Measurements from ENCODE around the gene UGGT1.

Gene UGGT1

GRCh38 chr2:128103407-128103806, 12.4 kb downstream of the UGGT1 start:
- no peak for DNase-seq (ENCODE audit: extremely low read depth in 1 of 2, low read depth in 1 of 2)

- DNase-seq (ENCODE audit: extremely low read depth in 1 of 2, low read depth in 1 of 2): no peak
Observed at GRCh38 chr2:128105072-128105471, 14.1 kb downstream of the UGGT1 start.

- no peak for DNase-seq (ENCODE audit: extremely low read depth in 1 of 2, low read depth in 1 of 2)
Observed at GRCh38 chr2:128108166-128108565, 17.2 kb downstream of the UGGT1 start.

- DNase-seq (ENCODE audit: extremely low read depth in 1 of 2, low read depth in 1 of 2): no peak
Observed at GRCh38 chr2:128109243-128109642, 18.2 kb downstream of the UGGT1 start.

- DNase-seq (ENCODE audit: extremely low read depth in 1 of 2, low read depth in 1 of 2): no peak
Observed at GRCh38 chr2:128115921-128116623, 25.1 kb downstream of the UGGT1 start.

GRCh38 chr2:128134573-128134972, 43.6 kb downstream of the UGGT1 start:
- no peak for DNase-seq (ENCODE audit: extremely low read depth in 1 of 2, low read depth in 1 of 2)

GRCh38 chr2:128137094-128137616, 46.2 kb downstream of the UGGT1 start:
- no peak for DNase-seq (ENCODE audit: extremely low read depth in 1 of 2, low read depth in 1 of 2)

GRCh38 chr2:128139624-128140023, 48.6 kb downstream of the UGGT1 start:
- DNase-seq (ENCODE audit: extremely low read depth in 1 of 2, low read depth in 1 of 2): no peak

GRCh38 chr2:128145651-128146050, 54.7 kb downstream of the UGGT1 start:
- DNase-seq (ENCODE audit: extremely low read depth in 1 of 2, low read depth in 1 of 2): no peak

GRCh38 chr2:128153786-128154185, 62.8 kb downstream of the UGGT1 start:
- DNase-seq (ENCODE audit: extremely low read depth in 1 of 2, low read depth in 1 of 2): no peak

GRCh38 chr2:128154225-128154624, 63.2 kb downstream of the UGGT1 start:
- no peak for DNase-seq (ENCODE audit: extremely low read depth in 1 of 2, low read depth in 1 of 2)

- no peak for DNase-seq (ENCODE audit: extremely low read depth in 1 of 2, low read depth in 1 of 2)
Observed at GRCh38 chr2:128155970-128156369, 65.0 kb downstream of the UGGT1 start.

- DNase-seq (ENCODE audit: extremely low read depth in 1 of 2, low read depth in 1 of 2): no peak
Observed at GRCh38 chr2:128156812-128157211, 65.8 kb downstream of the UGGT1 start.

- DNase-seq (ENCODE audit: extremely low read depth in 1 of 2, low read depth in 1 of 2): no peak
Observed at GRCh38 chr2:128157644-128158043, 66.6 kb downstream of the UGGT1 start.

- DNase-seq (ENCODE audit: extremely low read depth in 1 of 2, low read depth in 1 of 2): no peak
Observed at GRCh38 chr2:128158176-128158575, 67.2 kb downstream of the UGGT1 start.

GRCh38 chr2:128159437-128159836, 68.4 kb downstream of the UGGT1 start:
- DNase-seq (ENCODE audit: extremely low read depth in 1 of 2, low read depth in 1 of 2): no peak

- no peak for DNase-seq (ENCODE audit: extremely low read depth in 1 of 2, low read depth in 1 of 2)
Observed at GRCh38 chr2:128160616-128161275, 69.7 kb downstream of the UGGT1 start.

GRCh38 chr2:128162266-128162665, 71.3 kb downstream of the UGGT1 start:
- DNase-seq (ENCODE audit: extremely low read depth in 1 of 2, low read depth in 1 of 2): no peak

GRCh38 chr2:128164311-128164710, 73.3 kb downstream of the UGGT1 start:
- no peak for DNase-seq (ENCODE audit: extremely low read depth in 1 of 2, low read depth in 1 of 2)

- no peak for DNase-seq (ENCODE audit: extremely low read depth in 1 of 2, low read depth in 1 of 2)
Observed at GRCh38 chr2:128166746-128167353, 75.8 kb downstream of the UGGT1 start.

- DNase-seq (ENCODE audit: extremely low read depth in 1 of 2, low read depth in 1 of 2): no peak
Observed at GRCh38 chr2:128169094-128169493, 78.1 kb downstream of the UGGT1 start.

- DNase-seq (ENCODE audit: extremely low read depth in 1 of 2, low read depth in 1 of 2): no peak
Observed at GRCh38 chr2:128169497-128169896, 78.5 kb downstream of the UGGT1 start.

All from stimulated activated CD8-positive, alpha-beta memory T cell treated with anti-CD3 and anti-CD28 coated beads, Interleukin-7, amount 100 ng/mL, for 48 hours (primary cell).